ENCODE results near the gene SLC6A4. TPM values are rescaled to one million over a fixed set of nuclear protein-coding genes. Genes with fewer than 3 reads are reported as not detected.

The SLC6A4 gene
- total and polyA plus RNA-seq, 4 donors = 1.1 to 36.0 (median 4.7) TPM

DNA sequence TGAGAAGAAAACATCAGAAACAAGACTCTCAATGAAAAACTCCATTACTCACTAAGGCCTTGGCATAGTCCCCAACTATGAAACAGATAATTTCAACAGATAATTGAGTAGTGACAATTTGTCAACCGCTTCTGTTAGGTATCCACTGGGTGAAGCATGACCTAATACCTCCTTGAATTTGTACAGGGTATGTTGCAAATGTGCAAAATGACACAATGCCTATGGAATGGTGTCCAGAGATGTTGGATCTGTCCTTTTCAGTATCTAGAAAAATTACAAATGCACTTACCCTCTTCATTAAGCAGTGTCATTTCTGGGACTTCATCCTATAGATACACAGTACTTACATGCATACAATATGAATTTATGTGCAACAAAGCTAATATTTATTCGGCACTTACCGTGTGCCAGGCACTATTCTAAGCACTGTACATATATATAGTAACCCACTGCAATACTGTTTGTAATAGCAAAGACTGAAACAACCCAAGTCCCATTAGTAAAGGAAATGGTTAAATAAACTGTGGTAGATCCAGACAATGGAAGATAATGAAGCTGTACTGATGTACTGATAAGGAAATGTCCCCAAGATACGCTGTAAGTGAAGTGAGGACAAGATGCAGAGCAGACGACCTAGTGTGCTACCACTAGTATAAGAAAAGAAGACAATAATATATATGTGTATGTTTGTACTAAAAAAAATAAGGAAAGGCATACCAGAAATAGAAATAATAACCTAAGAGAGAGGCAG is 21.4 kb upstream of the SLC6A4 start:
- Histone ChIP-seq H3K4me3 (ENCODE audit: low read depth, low read length) (no peak overlapping the region), H3K9me3 (ENCODE audit: control insufficient read depth, insufficient read depth, low read length) (no peaks in the 10 kb centered on the region), H3K27me3 (ENCODE audit: control insufficient read depth, insufficient read depth, low read length) (no peaks in the 10 kb centered on the region), H3K36me3 (ENCODE audit: control insufficient read depth, insufficient read depth, low read length) (peaks cover 21% of the 10 kb centered on the region), H3K27ac (ENCODE audit: low read depth, low read length) (no peak overlapping the region), H3K4me1 (ENCODE audit: control insufficient read depth, insufficient read depth, low read length) (no peaks in the 10 kb centered on the region)
- no CpG with 5 or more reads among the region's 5 CpGs for WGBS (ENCODE audit: insufficient coverage)
- DNase-seq (ENCODE audit: low read depth in 4 of 6, low spot score in 6 of 6) = no peak

DNA sequence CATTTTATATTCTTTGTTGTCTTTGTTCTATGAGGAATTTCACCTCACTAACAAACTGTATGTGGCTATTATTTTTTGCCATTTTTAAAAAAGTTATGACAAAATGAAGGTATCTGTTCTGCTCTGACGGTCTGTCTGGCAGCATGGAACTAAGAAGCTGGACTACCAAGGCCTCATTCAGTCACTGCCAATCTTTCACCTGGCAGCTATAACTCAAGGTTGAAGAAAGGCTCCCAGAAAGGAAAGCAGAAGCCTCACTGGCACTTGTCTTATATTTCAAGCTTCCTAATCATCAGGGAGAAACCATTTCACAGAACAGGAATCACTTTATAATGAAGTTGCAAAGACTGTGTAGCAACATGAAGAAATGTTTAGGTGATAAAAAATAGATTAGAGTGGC is 18.7 kb upstream of the SLC6A4 start:
- Histone ChIP-seq H3K9me3 (ENCODE audit: control insufficient read depth, insufficient read depth, low read length) (no peaks in the 10 kb centered on the region), H3K4me1 (ENCODE audit: control insufficient read depth, insufficient read depth, low read length) (no peaks in the 10 kb centered on the region), H3K27ac (ENCODE audit: low read depth, low read length) (no peak overlapping the region), H3K36me3 (ENCODE audit: control insufficient read depth, insufficient read depth, low read length) (peaks cover 16% of the 10 kb centered on the region), H3K4me3 (ENCODE audit: low read depth, low read length) (no peak overlapping the region), H3K27me3 (ENCODE audit: control insufficient read depth, insufficient read depth, low read length) (no peaks in the 10 kb centered on the region)
- 50% methylated on average over 1 of the region's 1 CpG for WGBS (ENCODE audit: insufficient coverage)
- no peak for DNase-seq (ENCODE audit: low read depth in 4 of 6, low spot score in 6 of 6)

DNA sequence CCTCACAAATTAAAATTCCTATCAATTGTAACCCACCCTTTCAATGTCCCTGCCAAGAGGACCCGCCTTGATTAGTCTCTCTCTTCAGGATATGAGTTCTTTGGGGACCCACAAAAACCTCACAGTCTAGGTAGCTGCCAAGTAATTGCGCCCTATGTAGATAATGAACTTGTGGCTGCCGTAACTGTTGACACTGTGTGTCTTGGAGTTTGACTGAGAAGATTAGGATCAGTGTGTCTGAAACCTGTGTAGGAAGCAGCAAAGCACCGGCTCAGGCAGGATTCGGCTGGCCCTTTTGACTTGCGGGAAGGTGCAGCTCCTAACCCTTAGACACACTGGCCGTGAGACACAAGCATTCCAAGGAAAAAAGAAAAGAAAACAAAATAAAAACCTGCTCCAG is 17.8 kb upstream of the SLC6A4 start:
- peaks cover 22% of the 10 kb centered on the region for H3K36me3 ChIP-seq (ENCODE audit: control insufficient read depth, insufficient read depth, low read length)
- no peaks in the 10 kb centered on the region for H3K9me3 ChIP-seq (ENCODE audit: control insufficient read depth, insufficient read depth, low read length)
- no peak overlapping the region for H3K27ac ChIP-seq (ENCODE audit: low read depth, low read length)
- WGBS (ENCODE audit: insufficient coverage) = 100% methylated on average over 2 of the region's 7 CpGs
- no peaks in the 10 kb centered on the region for H3K27me3 ChIP-seq (ENCODE audit: control insufficient read depth, insufficient read depth, low read length)
- no peak overlapping the region for H3K4me3 ChIP-seq (ENCODE audit: low read depth, low read length)
- DNase-seq (ENCODE audit: low read depth in 4 of 6, low spot score in 6 of 6) = no peak
- no peaks in the 10 kb centered on the region for H3K4me1 ChIP-seq (ENCODE audit: control insufficient read depth, insufficient read depth, low read length)

DNA sequence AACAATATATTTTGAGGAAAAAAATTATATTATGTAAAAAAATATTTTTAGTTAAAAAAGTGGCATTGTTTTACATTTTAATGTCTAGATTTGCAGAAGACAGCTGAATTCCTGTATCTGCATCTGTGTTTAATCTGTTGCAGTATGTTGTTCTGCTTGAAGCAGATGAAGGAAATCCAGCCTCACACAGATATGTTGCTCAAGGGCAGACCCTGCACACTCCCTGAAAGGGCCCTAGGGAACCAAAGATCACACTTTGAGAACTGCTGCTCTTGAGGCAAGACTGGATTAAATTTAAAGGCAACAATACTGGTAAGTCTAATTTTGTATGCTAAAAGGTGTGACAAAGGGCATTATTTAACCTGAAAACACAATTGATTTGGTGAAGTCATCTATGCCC is 16.4 kb upstream of the SLC6A4 start:
- Histone ChIP-seq H3K9me3 (ENCODE audit: control insufficient read depth, insufficient read depth, low read length) (no peaks in the 10 kb centered on the region), H3K36me3 (ENCODE audit: control insufficient read depth, insufficient read depth, low read length) (peaks cover 22% of the 10 kb centered on the region), H3K27me3 (ENCODE audit: control insufficient read depth, insufficient read depth, low read length) (no peaks in the 10 kb centered on the region), H3K4me3 (ENCODE audit: low read depth, low read length) (no peak overlapping the region), H3K27ac (ENCODE audit: low read depth, low read length) (no peak overlapping the region), H3K4me1 (ENCODE audit: control insufficient read depth, insufficient read depth, low read length) (no peaks in the 10 kb centered on the region)
- DNase-seq (ENCODE audit: low read depth in 4 of 6, low spot score in 6 of 6) = no peak

DNA sequence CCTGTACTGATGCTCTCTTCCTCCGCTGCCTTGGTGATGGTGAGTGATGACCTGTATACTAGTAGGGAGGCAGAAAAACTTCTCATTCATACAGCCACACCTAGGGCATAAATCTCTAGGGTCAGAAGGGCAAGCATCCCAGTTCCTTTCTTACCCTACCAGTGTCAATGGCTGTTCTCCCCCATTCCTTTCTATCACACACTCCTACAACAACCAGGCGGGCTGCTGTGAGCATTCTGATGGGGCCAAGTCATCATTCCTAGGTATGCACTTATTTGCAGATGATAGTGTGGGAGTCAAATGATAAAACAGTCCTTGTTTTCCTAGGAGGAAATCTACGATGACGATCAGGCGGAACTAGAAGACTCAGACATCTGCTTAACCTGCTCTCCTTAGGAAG is 14.0 kb upstream of the SLC6A4 start:
- Histone ChIP-seq H3K27me3 (ENCODE audit: control insufficient read depth, insufficient read depth, low read length) (no peaks in the 10 kb centered on the region), H3K36me3 (ENCODE audit: control insufficient read depth, insufficient read depth, low read length) (peaks cover 10% of the 10 kb centered on the region), H3K4me3 (ENCODE audit: low read depth, low read length) (no peak overlapping the region), H3K9me3 (ENCODE audit: control insufficient read depth, insufficient read depth, low read length) (no peaks in the 10 kb centered on the region), H3K27ac (ENCODE audit: low read depth, low read length) (no peak overlapping the region), H3K4me1 (ENCODE audit: control insufficient read depth, insufficient read depth, low read length) (no peaks in the 10 kb centered on the region)
- 100% methylated on average over 1 of the region's 5 CpGs for WGBS (ENCODE audit: insufficient coverage)
- no peak for DNase-seq (ENCODE audit: low read depth in 4 of 6, low spot score in 6 of 6)

DNA sequence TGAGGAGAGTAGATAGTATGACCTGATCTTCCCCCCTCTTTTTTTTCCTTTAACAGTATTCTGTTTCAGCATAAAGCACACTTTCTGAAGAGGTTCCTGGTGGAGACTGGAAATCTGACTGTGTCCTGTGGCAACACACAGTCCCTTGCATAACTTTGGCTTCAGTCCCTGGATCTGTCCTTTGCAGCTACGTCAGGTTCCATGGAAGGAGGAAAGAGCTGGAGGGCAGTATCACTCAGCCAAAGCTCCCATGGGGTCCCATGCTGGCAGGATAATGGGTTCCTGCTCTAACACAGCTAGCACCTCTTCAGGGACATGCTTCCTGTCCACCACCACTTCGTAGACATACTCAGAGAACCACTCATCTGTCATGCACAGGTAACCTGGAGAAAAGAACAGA is 13.3 kb upstream of the SLC6A4 start:
- WGBS (ENCODE audit: insufficient coverage) = 88% methylated on average over 2 of the region's 2 CpGs
- no peak for DNase-seq (ENCODE audit: low read depth in 4 of 6, low spot score in 6 of 6)
- peaks cover 10% of the 10 kb centered on the region for H3K36me3 ChIP-seq (ENCODE audit: control insufficient read depth, insufficient read depth, low read length)

DNA sequence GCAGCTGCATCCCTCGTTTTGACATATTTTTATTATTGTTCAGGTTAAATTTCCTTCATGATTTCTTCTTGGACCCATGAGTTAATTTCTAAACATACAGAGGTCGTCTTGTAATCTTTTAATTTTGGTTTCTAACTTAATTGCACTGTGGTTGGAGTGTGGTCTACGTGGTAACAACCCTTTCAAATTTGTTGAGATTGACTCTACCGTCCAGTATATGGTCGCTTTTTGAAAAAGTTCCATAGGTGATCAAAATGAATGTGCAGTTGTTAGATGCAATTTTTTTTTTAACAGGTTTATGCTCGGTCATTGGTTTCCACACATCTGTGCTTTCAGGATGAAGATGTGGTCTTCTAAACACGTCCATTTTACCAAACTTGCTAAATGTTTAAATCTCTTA is 11.0 kb upstream of the SLC6A4 start:
- peaks cover 5% of the 10 kb centered on the region for H3K36me3 ChIP-seq (ENCODE audit: control insufficient read depth, insufficient read depth, low read length)
- H3K4me3 ChIP-seq (ENCODE audit: low read depth, low read length) = no peak overlapping the region
- no peaks in the 10 kb centered on the region for H3K4me1 ChIP-seq (ENCODE audit: control insufficient read depth, insufficient read depth, low read length)
- WGBS (ENCODE audit: insufficient coverage) = 100% methylated on average over 1 of the region's 7 CpGs
- H3K9me3 ChIP-seq (ENCODE audit: control insufficient read depth, insufficient read depth, low read length) = no peaks in the 10 kb centered on the region
- H3K27me3 ChIP-seq (ENCODE audit: control insufficient read depth, insufficient read depth, low read length) = no peaks in the 10 kb centered on the region
- H3K27ac ChIP-seq (ENCODE audit: low read depth, low read length) = no peak overlapping the region
- no peak for DNase-seq (ENCODE audit: low read depth in 4 of 6, low spot score in 6 of 6)

More for the DNA sequence above, 13.3 kb upstream of the SLC6A4 start:
- Histone ChIP-seq H3K4me3 (ENCODE audit: low read depth, low read length) (no peak overlapping the region), H3K27me3 (ENCODE audit: control insufficient read depth, insufficient read depth, low read length) (no peaks in the 10 kb centered on the region), H3K27ac (ENCODE audit: low read depth, low read length) (no peak overlapping the region), H3K4me1 (ENCODE audit: control insufficient read depth, insufficient read depth, low read length) (no peaks in the 10 kb centered on the region), H3K9me3 (ENCODE audit: control insufficient read depth, insufficient read depth, low read length) (no peaks in the 10 kb centered on the region)

DNA sequence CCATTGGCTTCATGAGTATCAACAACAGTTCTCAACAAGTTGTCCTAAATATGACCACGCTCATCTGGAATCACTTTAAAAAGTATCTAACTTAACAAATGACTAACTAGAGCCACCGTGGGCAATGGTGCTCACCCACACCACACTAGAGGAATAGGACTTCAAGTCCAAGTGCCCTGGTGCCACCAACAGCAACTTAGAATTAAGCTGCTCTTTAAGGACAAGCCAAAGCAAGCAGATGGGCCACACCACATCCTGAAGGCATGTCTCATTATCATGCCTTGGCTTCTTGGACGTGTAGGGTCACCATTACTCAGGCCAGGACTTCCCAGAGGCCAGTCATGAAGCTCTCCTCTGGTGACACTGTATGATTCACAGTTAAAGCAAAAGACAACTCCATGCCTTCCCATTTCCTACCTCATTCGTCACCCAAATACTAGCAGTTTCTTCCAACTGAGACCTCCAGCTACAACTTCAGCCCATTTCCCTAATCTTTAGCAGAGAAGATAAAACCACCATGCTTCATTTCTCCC is 9.4 kb upstream of the SLC6A4 start:
- Histone ChIP-seq H3K27me3 (ENCODE audit: control insufficient read depth, insufficient read depth, low read length) (peaks cover 2% of the 10 kb centered on the region), H3K9me3 (ENCODE audit: control insufficient read depth, insufficient read depth, low read length) (no peaks in the 10 kb centered on the region)
- no peak for DNase-seq (ENCODE audit: low read depth in 4 of 6, low spot score in 6 of 6)

DNA sequence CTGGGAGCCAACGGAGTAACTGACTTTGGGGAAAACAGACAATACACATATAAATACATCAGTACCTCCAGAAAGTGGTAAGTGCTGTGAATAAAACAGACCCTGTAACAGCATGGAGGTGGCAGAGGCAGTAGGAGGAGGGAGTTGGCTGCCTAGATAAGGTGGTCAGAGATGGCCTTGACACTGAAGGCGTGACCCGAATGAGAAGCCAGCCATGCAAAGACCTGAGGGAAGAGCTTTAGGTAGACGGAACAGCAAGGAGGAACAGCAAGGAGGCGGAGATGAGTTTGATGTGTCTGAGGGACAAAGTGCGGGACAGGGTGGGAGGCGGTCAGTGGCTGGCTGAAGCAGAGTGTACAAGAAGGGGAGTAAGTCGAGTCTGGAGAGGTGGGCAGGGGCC is 8.1 kb upstream of the SLC6A4 start:
- Histone ChIP-seq H3K27me3 (ENCODE audit: control insufficient read depth, insufficient read depth, low read length) (peaks cover 15% of the 10 kb centered on the region), H3K9me3 (ENCODE audit: control insufficient read depth, insufficient read depth, low read length) (no peaks in the 10 kb centered on the region), H3K27ac (ENCODE audit: low read depth, low read length) (no peak overlapping the region), H3K4me3 (ENCODE audit: low read depth, low read length) (no peak overlapping the region), H3K36me3 (ENCODE audit: control insufficient read depth, insufficient read depth, low read length) (peaks cover 2% of the 10 kb centered on the region), H3K4me1 (ENCODE audit: control insufficient read depth, insufficient read depth, low read length) (peaks cover 2% of the 10 kb centered on the region)
- 97% methylated on average over 7 of the region's 8 CpGs for WGBS (ENCODE audit: insufficient coverage)
- no peak for DNase-seq (ENCODE audit: low read depth in 4 of 6, low spot score in 6 of 6)

More for the DNA sequence above, 9.4 kb upstream of the SLC6A4 start:
- Histone ChIP-seq H3K36me3 (ENCODE audit: control insufficient read depth, insufficient read depth, low read length) (peaks cover 5% of the 10 kb centered on the region), H3K4me3 (ENCODE audit: low read depth, low read length) (no peak overlapping the region), H3K4me1 (ENCODE audit: control insufficient read depth, insufficient read depth, low read length) (no peaks in the 10 kb centered on the region), H3K27ac (ENCODE audit: low read depth, low read length) (no peak overlapping the region)
- WGBS (ENCODE audit: insufficient coverage) = 94% methylated on average over 4 of the region's 4 CpGs

DNA sequence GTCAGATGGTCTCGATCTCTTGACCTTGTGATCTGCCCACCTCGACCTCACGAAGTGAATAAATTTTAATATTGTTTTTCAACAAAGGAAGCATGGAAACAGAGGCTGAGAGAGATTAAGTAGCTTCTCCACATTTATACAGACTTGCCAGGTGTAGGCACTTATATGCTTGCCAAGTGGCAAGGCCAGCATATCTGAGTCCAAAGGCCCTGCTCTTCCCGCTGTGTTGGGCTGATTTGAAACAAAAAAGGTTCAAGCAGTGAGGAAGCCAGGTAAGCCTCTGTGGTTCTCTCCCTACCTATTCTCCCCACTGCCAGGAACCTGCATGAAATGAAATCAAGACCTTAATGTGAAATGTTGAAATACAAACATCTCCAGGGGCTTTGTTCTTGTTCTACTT is 7.5 kb upstream of the SLC6A4 start:
- no peak overlapping the region for H3K27ac ChIP-seq (ENCODE audit: low read depth, low read length)
- H3K4me3 ChIP-seq (ENCODE audit: low read depth, low read length) = no peak overlapping the region
- no peaks in the 10 kb centered on the region for H3K36me3 ChIP-seq (ENCODE audit: control insufficient read depth, insufficient read depth, low read length)
- H3K27me3 ChIP-seq (ENCODE audit: control insufficient read depth, insufficient read depth, low read length) = peaks cover 21% of the 10 kb centered on the region
- no peak for DNase-seq (ENCODE audit: low read depth in 4 of 6, low spot score in 6 of 6)
- peaks cover 8% of the 10 kb centered on the region for H3K4me1 ChIP-seq (ENCODE audit: control insufficient read depth, insufficient read depth, low read length)
- 100% methylated on average over 3 of the region's 4 CpGs for WGBS (ENCODE audit: insufficient coverage)
- no peaks in the 10 kb centered on the region for H3K9me3 ChIP-seq (ENCODE audit: control insufficient read depth, insufficient read depth, low read length)

Data from spinal cord (tissue), 10 donors.